IPS-15b (cell line): ENCODE measurements around the gene ALG2.

Source experiments
- H3K27me3 ChIP-seq: one replicate; pipeline ENCODE4 v1.6.1; 2013; ENCODE audit warnings: low read length; ENCODE audit not compliant: control insufficient read depth, insufficient read depth
- H3K36me3 ChIP-seq: one replicate; pipeline ENCODE4 v1.6.1; 2013; ENCODE audit warnings: low read length; ENCODE audit not compliant: control insufficient read depth, insufficient read depth
- H3K4me1 ChIP-seq: one replicate; pipeline ENCODE4 v1.6.1; 2013; ENCODE audit warnings: mild to moderate bottlenecking, low read length; ENCODE audit not compliant: control insufficient read depth, insufficient read depth
- H3K4me3 ChIP-seq: one replicate; pipeline ENCODE4 v1.5.1; 2013; ENCODE audit warnings: low read depth, low read length
- H3K9ac ChIP-seq: one replicate; pipeline ENCODE4 v1.6.1; 2013; ENCODE audit warnings: low read depth, mild to moderate bottlenecking, low read length
- H3K9me3 ChIP-seq: one replicate; pipeline ENCODE4 v1.6.1; 2013; ENCODE audit warnings: mild to moderate bottlenecking, low read length; ENCODE audit not compliant: control insufficient read depth, insufficient read depth

Gene ALG2

DNA sequence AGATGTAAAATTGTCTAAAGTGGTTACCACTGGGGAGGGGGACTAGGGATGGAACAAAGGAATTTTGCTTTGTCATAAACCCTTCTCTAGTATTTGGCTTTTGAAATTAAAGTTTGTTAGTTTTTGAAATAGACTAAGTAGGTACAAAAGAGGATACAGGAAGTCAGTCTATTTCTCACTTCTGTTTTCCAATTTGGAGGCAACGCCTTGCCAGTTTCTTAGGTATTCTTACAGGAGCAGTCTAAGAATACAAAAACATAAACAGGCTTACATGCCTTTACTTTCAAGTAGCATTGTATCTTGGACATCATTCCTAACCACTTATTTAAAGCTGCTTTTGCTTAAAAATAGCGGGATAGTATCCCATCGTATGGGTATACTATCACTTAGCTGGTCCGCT lies 34.4 kb downstream of the ALG2 start:
- no peaks in the 10 kb centered on the region for H3K4me1 ChIP-seq
- no peak overlapping the region for H3K4me3 ChIP-seq
- no peaks in the 10 kb centered on the region for H3K9me3 ChIP-seq
- no peaks in the 10 kb centered on the region for H3K36me3 ChIP-seq
- no peak overlapping the region for H3K9ac ChIP-seq
- H3K27me3 ChIP-seq: no peaks in the 10 kb centered on the region

DNA sequence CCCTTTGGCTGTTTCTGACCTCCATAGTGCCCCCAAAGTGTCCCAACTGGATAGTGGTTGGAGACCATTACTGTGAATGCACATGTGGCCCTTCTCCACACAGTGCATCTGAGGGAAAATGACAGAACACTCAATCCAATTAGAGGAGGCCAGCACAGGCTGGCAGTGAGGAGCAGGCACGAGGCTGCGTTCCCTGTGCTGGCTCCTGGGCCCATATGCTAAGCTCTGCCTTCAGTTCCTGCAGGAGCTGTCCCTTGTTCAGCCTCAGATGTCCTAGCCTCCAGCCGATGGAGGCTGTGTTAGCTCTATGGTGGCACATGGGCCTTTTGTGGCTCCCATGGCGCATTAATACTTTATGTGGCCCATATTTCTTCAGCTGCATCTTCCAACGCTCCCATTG lies 35.8 kb downstream of the ALG2 start:
- Histone ChIP-seq H3K27me3 (no peaks in the 10 kb centered on the region), H3K4me1 (no peaks in the 10 kb centered on the region), H3K9me3 (no peaks in the 10 kb centered on the region), H3K4me3 (no peak overlapping the region), H3K9ac (no peak overlapping the region), H3K36me3 (no peaks in the 10 kb centered on the region)

DNA sequence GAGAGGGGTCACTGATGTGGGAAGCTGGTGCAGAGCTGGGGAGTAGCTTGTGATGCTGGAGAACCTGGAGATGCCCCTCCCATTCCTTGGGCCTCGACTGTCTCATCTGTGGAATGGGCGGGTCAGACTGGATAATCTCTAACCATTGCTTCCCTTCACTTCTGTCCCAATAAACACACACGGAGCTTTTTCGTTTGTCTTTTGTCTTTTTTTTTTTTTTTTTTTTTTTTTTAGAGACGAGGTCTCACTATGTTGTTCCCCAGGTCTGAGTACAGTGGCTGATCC lies 36.5 kb downstream of the ALG2 start:
- no peaks in the 10 kb centered on the region for H3K9me3 ChIP-seq
- no peak overlapping the region for H3K9ac ChIP-seq
- H3K27me3 ChIP-seq: no peaks in the 10 kb centered on the region
- no peak overlapping the region for H3K4me3 ChIP-seq
- no peaks in the 10 kb centered on the region for H3K4me1 ChIP-seq
- H3K36me3 ChIP-seq: no peaks in the 10 kb centered on the region

DNA sequence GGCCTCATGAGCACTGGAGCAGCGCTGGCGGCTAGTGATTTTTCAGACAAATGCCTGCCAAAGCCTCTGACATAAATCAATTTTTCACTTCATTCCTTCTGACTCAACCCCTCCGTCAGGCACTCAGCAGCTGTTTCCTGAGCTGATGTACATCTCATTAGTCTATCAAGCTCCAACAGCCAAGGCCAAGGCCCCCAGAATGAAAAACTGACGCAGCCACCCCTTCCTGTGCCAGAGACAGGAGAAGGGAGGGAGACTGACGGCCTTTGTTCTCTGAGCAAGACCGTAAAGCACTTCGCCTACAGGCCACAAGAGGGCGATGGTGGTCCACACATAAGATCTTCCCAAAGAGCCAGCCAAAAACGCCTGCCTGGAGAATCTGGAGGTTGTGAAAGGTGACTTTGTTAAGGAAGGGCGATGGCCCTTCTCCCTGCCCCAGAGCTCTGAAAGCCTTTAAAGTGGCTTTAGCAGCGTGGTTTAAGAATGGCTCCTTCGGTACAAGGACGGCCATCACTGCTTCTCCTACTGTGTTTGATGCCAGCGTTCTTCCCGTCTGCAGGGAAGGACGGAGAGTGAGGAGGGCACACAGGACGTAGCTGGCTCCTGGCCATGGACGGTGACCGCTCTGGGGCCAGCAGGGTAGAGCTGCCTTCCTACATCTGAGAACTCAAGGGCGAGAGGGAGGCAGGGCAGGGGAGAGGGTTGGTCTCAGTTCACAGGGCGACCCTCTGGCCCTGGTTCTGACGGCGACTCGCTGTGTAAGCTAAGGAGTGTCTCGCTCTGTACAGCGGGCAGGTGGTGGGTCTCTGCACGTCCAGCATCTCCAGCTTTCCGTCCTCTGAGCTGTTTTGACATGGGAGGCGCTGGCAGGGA lies 37.0 kb downstream of the ALG2 start:
- H3K4me1 ChIP-seq: no peaks in the 10 kb centered on the region
- H3K36me3 ChIP-seq: no peaks in the 10 kb centered on the region
- no peak overlapping the region for H3K4me3 ChIP-seq
- no peaks in the 10 kb centered on the region for H3K9me3 ChIP-seq
- H3K27me3 ChIP-seq: no peaks in the 10 kb centered on the region
- H3K9ac ChIP-seq: no peak overlapping the region

DNA sequence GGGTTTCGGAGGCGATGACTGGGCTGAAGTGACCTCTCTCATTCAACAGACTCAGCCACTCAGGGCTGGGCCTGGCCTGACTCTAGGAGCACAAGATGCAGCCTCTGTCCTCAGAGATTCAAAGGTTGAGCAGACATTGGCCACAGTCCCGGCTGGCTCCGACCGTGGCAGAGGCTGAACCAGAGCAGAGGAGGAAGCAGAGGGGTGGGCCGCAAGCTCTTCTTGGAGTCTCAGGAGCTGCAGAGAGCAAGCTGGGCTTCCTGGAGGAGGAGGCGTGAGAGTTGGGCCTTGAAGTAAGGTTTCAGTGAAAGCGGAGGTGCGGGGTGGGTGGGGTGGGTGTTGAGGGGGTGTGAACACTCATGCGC lies 37.6 kb downstream of the ALG2 start:
- Histone ChIP-seq H3K4me1 (no peaks in the 10 kb centered on the region), H3K27me3 (no peaks in the 10 kb centered on the region), H3K9ac (no peak overlapping the region), H3K36me3 (no peaks in the 10 kb centered on the region), H3K9me3 (no peaks in the 10 kb centered on the region), H3K4me3 (no peak overlapping the region)

DNA sequence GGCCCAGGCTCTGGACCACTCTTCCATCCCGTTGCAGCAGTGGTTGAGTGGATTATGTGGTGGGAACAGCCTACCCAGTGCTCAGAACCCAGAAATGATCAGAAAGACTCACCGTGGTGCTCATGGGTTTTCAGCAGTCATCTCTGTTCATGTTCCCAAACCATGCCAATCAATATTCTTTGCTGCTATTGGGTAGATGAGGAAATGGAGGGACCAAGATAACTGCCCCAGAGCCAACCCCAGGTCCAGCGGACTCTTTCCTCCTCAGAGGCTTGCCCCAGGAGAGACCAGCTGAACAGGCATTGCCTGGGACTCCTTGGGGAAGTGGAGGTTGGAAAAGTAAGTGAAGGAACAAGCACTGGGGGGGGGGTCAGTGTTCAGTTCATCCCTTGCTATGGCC lies 38.1 kb downstream of the ALG2 start:
- H3K4me1 ChIP-seq: no peaks in the 10 kb centered on the region
- no peaks in the 10 kb centered on the region for H3K36me3 ChIP-seq
- H3K9me3 ChIP-seq: no peaks in the 10 kb centered on the region
- no peak overlapping the region for H3K9ac ChIP-seq
- no peaks in the 10 kb centered on the region for H3K27me3 ChIP-seq
- no peak overlapping the region for H3K4me3 ChIP-seq

DNA sequence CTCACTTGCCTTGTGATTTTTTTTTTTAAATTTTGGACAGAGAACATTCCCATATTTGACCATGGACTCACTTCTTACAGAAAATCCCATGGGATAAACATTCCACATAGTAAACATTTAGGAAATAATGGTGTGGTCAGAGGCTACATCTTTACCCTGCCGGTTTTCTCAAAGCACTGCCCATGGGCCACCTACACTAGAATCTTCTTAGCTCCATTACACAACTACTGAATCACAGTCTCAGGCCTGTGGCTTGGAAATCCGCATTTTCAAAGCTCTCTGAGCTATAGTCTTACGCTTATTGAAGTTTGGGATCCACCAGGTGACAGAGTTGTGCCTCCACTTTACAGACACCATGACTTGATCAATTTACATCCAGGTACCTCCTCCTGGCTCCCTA lies 39.4 kb downstream of the ALG2 start:
- Histone ChIP-seq H3K27me3 (no peaks in the 10 kb centered on the region), H3K4me1 (no peaks in the 10 kb centered on the region), H3K9me3 (no peaks in the 10 kb centered on the region), H3K9ac (no peak overlapping the region), H3K4me3 (no peak overlapping the region), H3K36me3 (no peaks in the 10 kb centered on the region)

DNA sequence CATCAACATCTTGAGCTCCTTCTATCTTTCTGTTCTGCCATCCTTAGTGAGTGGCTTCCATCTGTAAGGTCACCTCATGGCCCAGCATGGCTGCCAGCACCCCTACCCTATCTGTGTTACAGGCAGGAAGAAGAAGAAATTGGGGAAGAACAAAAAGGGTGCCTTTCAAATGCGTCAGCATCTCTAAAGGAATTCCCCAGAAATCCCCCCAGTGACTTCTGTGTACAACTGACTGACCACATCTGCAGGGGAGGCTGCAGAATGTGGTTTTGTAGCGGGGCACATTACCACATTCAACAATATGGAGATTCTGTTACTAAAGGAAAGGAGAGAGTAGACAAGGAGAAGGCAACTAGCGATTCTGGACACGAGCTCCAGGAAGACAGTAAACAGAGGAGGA lies 40.1 kb downstream of the ALG2 start:
- H3K27me3 ChIP-seq: no peaks in the 10 kb centered on the region
- no peak overlapping the region for H3K4me3 ChIP-seq
- H3K36me3 ChIP-seq: no peaks in the 10 kb centered on the region
- no peaks in the 10 kb centered on the region for H3K4me1 ChIP-seq
- no peaks in the 10 kb centered on the region for H3K9me3 ChIP-seq
- no peak overlapping the region for H3K9ac ChIP-seq

DNA sequence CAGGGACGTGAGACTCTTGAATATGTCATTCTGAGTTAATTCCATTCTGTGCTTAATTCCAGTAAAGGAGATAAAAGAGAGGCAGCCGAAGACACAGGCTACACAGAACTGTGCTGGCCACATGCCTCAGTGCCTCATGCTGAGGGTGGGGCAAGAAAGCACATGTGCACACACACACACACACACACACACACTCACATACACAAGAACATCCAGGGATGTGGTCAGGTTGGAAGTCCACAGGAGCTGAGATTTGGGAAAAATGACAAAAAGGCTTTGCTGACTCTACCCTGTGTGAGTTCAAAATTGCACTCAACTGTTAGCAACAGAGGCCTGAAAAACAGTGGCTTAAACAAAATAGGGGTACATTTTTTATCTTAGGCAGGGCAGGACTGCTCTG lies 40.5 kb downstream of the ALG2 start:
- Histone ChIP-seq H3K4me1 (no peaks in the 10 kb centered on the region), H3K36me3 (no peaks in the 10 kb centered on the region), H3K4me3 (no peak overlapping the region), H3K27me3 (no peaks in the 10 kb centered on the region), H3K9ac (no peak overlapping the region), H3K9me3 (no peaks in the 10 kb centered on the region)

DNA sequence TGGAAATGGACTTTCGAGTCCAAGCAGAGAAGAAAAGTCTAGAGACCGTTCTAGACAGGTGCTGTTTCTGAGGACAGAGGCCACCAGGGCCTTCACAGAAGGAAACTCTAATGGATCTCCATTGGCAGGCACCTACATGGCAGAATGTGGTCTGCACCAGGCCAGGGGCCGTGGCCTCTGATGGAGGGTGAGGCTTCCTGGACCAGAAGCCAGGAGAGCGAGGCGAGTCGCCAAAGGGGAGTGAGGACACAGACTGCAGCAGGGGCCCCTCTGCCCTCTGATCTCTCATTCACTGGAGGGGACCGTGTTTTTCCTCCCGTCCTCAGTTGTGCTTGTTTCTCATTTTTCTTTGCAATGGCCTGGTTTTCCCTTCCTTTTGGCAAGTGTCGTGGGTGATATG lies 41.1 kb downstream of the ALG2 start:
- no peaks in the 10 kb centered on the region for H3K27me3 ChIP-seq
- no peak overlapping the region for H3K9ac ChIP-seq
- no peaks in the 10 kb centered on the region for H3K36me3 ChIP-seq
- no peaks in the 10 kb centered on the region for H3K4me1 ChIP-seq
- H3K4me3 ChIP-seq: no peak overlapping the region
- H3K9me3 ChIP-seq: no peaks in the 10 kb centered on the region

DNA sequence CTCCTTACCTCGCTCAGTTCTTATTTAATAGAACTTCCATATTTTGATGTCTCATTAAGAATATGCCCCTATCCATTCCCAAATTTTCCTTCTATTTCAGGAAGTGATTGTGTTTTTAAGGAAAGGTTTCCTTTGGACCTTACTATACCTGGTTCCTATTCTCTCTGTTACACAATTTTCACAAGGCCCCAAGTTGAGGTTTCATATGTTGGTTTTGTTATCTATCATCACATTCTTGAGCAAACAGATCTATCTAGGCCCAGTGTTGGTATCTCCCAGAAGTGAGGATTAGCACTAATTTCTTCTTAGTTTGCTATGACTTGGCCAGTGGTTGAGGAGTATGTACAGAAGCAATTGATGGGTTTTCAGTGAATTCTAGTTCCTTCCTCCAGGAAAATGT lies 41.5 kb downstream of the ALG2 start:
- no peaks in the 10 kb centered on the region for H3K4me1 ChIP-seq
- no peak overlapping the region for H3K9ac ChIP-seq
- no peak overlapping the region for H3K4me3 ChIP-seq
- H3K9me3 ChIP-seq: no peaks in the 10 kb centered on the region
- no peaks in the 10 kb centered on the region for H3K27me3 ChIP-seq
- H3K36me3 ChIP-seq: no peaks in the 10 kb centered on the region

DNA sequence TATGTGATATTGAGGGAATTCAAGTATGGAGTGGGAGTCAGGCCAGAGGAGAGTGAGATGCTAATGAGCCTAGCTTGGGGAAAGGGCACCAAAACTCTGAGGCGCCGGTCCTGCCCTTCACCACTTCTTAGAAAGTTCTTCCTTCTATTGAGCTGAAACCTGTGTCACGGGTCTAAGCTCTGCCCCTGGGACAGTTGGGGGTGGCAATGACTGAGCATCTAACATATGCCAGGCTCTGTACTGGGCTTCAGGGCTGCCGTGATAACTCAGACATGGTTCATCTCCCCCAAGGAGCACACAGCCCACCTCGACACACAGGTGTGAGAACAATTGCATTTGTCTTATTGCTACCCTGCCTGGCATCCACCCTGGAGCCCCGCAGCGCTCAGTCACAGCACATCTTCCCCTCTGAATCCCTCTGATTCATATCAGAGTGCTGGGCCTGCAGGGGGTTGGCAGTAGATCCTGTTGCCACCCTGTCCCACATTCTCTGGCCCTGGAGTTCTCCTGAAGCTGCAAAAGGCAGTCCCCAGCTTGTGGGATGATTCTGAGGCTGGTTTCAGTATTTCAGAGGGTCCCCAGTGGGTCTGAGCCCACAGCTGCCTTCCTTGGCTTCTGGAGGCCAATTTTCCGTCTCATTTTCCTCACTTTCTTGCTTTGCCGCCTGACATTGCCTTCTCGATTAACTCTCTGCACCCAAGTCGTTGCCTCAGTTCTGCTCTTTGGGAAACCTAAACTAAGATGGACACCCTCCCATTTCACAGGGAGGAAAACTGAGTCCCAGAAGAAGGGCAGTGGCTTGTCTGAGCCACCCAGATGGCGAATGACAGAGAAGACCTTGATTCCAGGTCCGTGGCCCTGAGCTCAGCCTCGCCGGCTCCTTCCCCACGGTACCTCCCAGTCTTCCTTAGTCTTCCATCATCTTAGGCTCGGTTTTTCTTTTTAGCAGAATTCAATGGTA lies 42.5 kb downstream of the ALG2 start:
- H3K9me3 ChIP-seq: no peaks in the 10 kb centered on the region

More for the DNA sequence above, 42.5 kb downstream of the ALG2 start:
- no peaks in the 10 kb centered on the region for H3K27me3 ChIP-seq
- H3K9ac ChIP-seq: no peak overlapping the region
- no peaks in the 10 kb centered on the region for H3K36me3 ChIP-seq
- no peak overlapping the region for H3K4me3 ChIP-seq
- no peaks in the 10 kb centered on the region for H3K4me1 ChIP-seq
